Activated CD4-positive, alpha-beta T cell treated with anti-CD3 and anti-CD28 coated beads, Interleukin-2, amount 10 ng/mL, durations not matched to agents 7 days and 5 days (primary cell): Measurements from ENCODE around the gene TMUB1. TPM values are rescaled to one million over a fixed set of nuclear protein-coding genes. Genes with fewer than 3 reads are reported as not detected.

Source experiments
- CTCF ChIA-PET: fragments of 350-600 bp; sonication (Branson Sonifier 250); formaldehyde crosslinking; loops from one replicate; lab custom pipeline; 2021; ENCODE audit warnings: antibody characterized with exemption; lab: Charles Lee
- POLR2A ChIA-PET: fragments of 350-600 bp; sonication (Branson Sonifier 250); formaldehyde crosslinking; loops from one replicate; lab custom pipeline; 2021; ENCODE audit warnings: antibody characterized with exemption; lab: Charles Lee
- DNase-seq: peaks from one replicate; pipeline ENCODE4 v3.0.0-alpha.2; 2020
- H3K27ac Mint-ChIP-seq: one replicate; pipeline ENCODE4 v1.8.0; 2021; ENCODE audit warnings: mild to moderate bottlenecking, moderate library complexity, mixed read lengths
- H3K27me3 Mint-ChIP-seq: one replicate; pipeline ENCODE4 v1.8.0; 2021; ENCODE audit warnings: mixed read lengths
- H3K36me3 Mint-ChIP-seq: one replicate; pipeline ENCODE4 v1.8.0; 2021; ENCODE audit warnings: low read depth, mixed read lengths
- H3K4me1 Mint-ChIP-seq: one replicate; pipeline ENCODE4 v1.8.0; 2021; ENCODE audit warnings: mixed read lengths
- H3K4me3 Mint-ChIP-seq: one replicate; pipeline ENCODE4 v1.8.0; 2021; ENCODE audit warnings: mild to moderate bottlenecking, moderate library complexity, mixed read lengths
- H3K9me3 Mint-ChIP-seq: one replicate; pipeline ENCODE4 v1.8.0; 2021; ENCODE audit warnings: mixed read lengths
- total RNA-seq, 2 experiments: library from RNA; stranded (reverse); gene quantifications; one replicate each; pipeline ENCODE4 v1.2.3, GENCODE V29; 2021

Gene TMUB1
- total RNA-seq, 2 experiments from 2014 or later, result 73.7 to 77.1 TPM

DNA sequence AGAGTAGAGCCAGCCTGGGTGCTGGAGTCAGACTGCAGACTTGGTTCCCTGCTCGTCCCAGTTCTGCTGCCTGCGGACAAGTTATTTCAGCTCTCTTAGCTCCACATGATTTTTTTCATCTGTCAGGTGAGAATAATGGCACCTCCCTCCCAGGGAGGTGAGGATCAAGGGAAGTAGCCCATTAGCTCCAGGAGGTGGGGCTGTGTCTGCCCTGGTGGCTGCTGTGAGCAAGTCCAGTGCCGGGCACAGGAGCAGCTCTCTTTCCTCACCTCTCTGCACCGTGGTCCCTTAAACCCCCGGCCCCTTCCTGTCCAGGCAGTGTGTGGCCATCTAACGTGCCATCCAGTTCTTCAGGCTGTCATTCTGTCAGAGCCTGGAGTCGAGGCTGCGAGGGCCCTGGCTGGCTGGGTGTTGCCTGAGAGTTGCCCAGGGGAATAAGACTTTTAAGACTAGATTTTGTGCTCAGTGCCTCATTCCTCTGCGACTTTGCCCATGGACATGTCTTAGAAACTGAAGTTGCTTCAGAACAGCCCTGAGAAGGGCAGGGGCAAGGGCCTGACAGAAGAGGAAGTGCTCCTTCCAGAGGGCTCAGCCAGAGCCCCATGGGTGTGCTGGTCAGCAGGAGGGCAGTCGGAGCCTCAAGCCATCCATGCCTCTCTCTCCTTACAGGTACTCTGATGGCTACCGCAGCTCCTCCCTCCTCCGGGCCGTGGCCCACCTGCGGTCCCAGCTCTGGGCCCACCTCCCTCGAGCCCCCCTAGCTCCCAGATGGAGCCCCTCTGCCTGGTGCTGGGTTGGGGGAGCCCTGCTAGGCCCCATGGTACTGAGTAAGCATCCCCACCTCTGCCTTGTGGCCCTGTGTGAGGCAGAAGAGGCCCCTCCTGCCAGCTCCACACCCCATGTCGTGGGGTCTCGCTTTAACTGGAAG, 50.1 kb downstream of the TMUB1 start:
- POLR2A ChIA-PET, result no interaction called here
- Mint-ChIP-seq H3K36me3 (peaks cover 5% of the 10 kb centered on the region), H3K27me3 (no peaks in the 10 kb centered on the region), H3K9me3 (no peaks in the 10 kb centered on the region), H3K27ac (no peak overlapping the region), H3K4me3 (no peak overlapping the region), H3K4me1 (peaks cover 12% of the 10 kb centered on the region)
- CTCF ChIA-PET, result interaction anchor here (1.1 to 3.6 kb wide), 5 partner anchors 9 to 77 kb away, joined by 3 to 20 read pairs (median 4); partner anchors contain the start of gene ATG9B
- no peak for DNase-seq

Other genes starting within 250 kb of the TMUB1 start
- not detected for gene AOC1, start 231.0 kb downstream of the TMUB1 start, total RNA-seq
- under 1 TPM; 0.27 to 0.30 TPM for gene KCNH2, start 105.2 kb downstream of the TMUB1 start, total RNA-seq
- gene NOS3, start 92.5 kb downstream of the TMUB1 start, total RNA-seq, result 10 to 100 TPM; 21.6 to 22.3 TPM
- gene ATG9B, start 59.0 kb downstream of the TMUB1 start, total RNA-seq, result 10 to 100 TPM; 12.1 to 12.3 TPM
- 10 to 100 TPM; 57.5 to 67.8 TPM for gene ABCB8, start 55.0 kb downstream of the TMUB1 start, total RNA-seq
- 1 to 10 TPM; 6.0 to 8.3 TPM for gene ASIC3, start 35.0 kb downstream of the TMUB1 start, total RNA-seq
- gene CDK5, start 25.6 kb downstream of the TMUB1 start, total RNA-seq, result 10 to 100 TPM; 26.0 to 26.9 TPM
- 100 to 1,000 TPM; 106 to 114 TPM for gene SLC4A2, start 23.9 kb downstream of the TMUB1 start, total RNA-seq
- 10 to 100 TPM; 76.4 to 85.9 TPM for gene FASTK, start 2.7 kb downstream of the TMUB1 start, total RNA-seq
- 10 to 100 TPM; 18.1 to 19.7 TPM for gene AGAP3, start 3.0 kb upstream of the TMUB1 start, total RNA-seq
- gene GBX1, start 84.2 kb upstream of the TMUB1 start, total RNA-seq, result not detected
- gene ASB10, start 103.8 kb upstream of the TMUB1 start, total RNA-seq, result not detected
- gene H2BK1, start 127.0 kb upstream of the TMUB1 start, total RNA-seq, result not detected
- 10 to 100 TPM; 31.7 to 34.3 TPM for gene ABCF2, start 143.7 kb upstream of the TMUB1 start, total RNA-seq
- gene CHPF2, start 149.0 kb upstream of the TMUB1 start, total RNA-seq, result 10 to 100 TPM; 40.7 to 42.3 TPM
- 1 to 10 TPM; 2.0 to 2.5 TPM for gene SMARCD3, start 165.2 kb upstream of the TMUB1 start, total RNA-seq